H1 (cell line): Measurements from ENCODE around the gene CFAP20. TPM values are rescaled to one million over a fixed set of nuclear protein-coding genes. Genes with fewer than 3 reads are reported as not detected.

Experiments
- CTCF ChIA-PET: fragments of 300-600 bp; sonication (Branson Sonifier 250); formaldehyde crosslinking; loops from one replicate; lab custom pipeline; 2021; ENCODE audit not compliant: partially characterized antibody; lab: Charles Lee
- POLR2A ChIA-PET: fragments of 300-600 bp; sonication (Branson Sonifier 250); formaldehyde crosslinking; loops from one replicate; lab custom pipeline; 2021; ENCODE audit warnings: inconsistent platforms; ENCODE audit not compliant: partially characterized antibody; lab: Charles Lee
- DNase-seq, 2 experiments: peaks; one replicate each; pipeline versions ENCODE4 v3.0.0 to v3.0.0-alpha.2; 2010 to 2022; ENCODE audit warnings: low spot score in 2 of 2, low read depth in 1 of 2, mixed read lengths in 1 of 2
- FAIRE-seq: peaks from 2 replicates; lab custom pipeline; 2011; peaks lifted over from hg19 to GRCh38; lab: Jason Lieb, UNC
- H2AFZ ChIP-seq: 2 replicates; pipeline ENCODE4 v1.8.1; 2012; ENCODE audit warnings: low read length, inconsistent platforms
- H2AK5ac ChIP-seq: 2 replicates; pipeline ENCODE4 v1.6.1; 2013; ENCODE audit warnings: low read depth, low read length
- H2BK120ac ChIP-seq: replicated peaks from 2 replicates; pipeline ENCODE3; 2013; ENCODE audit warnings: low read depth, low read length, inconsistent platforms
- H2BK12ac ChIP-seq: 2 replicates; pipeline ENCODE4 v1.6.1; 2013; ENCODE audit warnings: low read depth, low read length
- H2BK15ac ChIP-seq: 2 replicates; pipeline ENCODE4 v1.6.1; 2013; ENCODE audit warnings: low read length
- H2BK20ac ChIP-seq: 2 replicates; pipeline ENCODE4 v1.6.1; 2013; ENCODE audit warnings: low read length
- H2BK5ac ChIP-seq: 2 replicates; pipeline ENCODE4 v1.6.1; 2013; ENCODE audit warnings: low read depth, low read length
- H3K14ac ChIP-seq: 2 replicates; pipeline ENCODE4 v1.6.1; 2013; ENCODE audit warnings: inconsistent platforms; ENCODE audit not compliant: insufficient read length
- H3K18ac ChIP-seq: 2 replicates; pipeline ENCODE4 v1.6.1; 2013; ENCODE audit warnings: low read length; ENCODE audit errors: extremely low read depth
- H3K23ac ChIP-seq: 2 replicates; pipeline ENCODE4 v1.6.1; 2013; ENCODE audit warnings: inconsistent platforms; ENCODE audit not compliant: insufficient read length
- H3K23me2 ChIP-seq: 2 replicates; pipeline ENCODE4 v1.6.1; 2013; ENCODE audit warnings: low read depth, low read length
- H3K27ac ChIP-seq: 2 replicates; pipeline ENCODE4 v1.6.1; 2011; ENCODE audit warnings: low read depth, low read length, inconsistent platforms
- H3K27me3 ChIP-seq, 4 experiments: replicated peaks in 1 of 4; 1 replicate in 1 of 4; 2 replicates in 3 of 4; pipeline versions ENCODE4 v1.6.1 to v1.8.1; 2011 to 2013; ENCODE audit warnings: low read length in 3 of 4, mild to moderate bottlenecking in 3 of 4, inconsistent platforms in 2 of 4, mixed read lengths in 2 of 4, moderate library complexity in 1 of 4; ENCODE audit not compliant: control insufficient read depth in 3 of 4, insufficient read depth in 3 of 4; ENCODE audit errors: extremely low read depth in 1 of 4
- H3K36me3 ChIP-seq, 4 experiments: 2 replicates each; pipeline versions ENCODE4 v1.6.1 to v1.8.1; 2011 to 2013; ENCODE audit warnings: mild to moderate bottlenecking in 4 of 4, low read length in 3 of 4, moderate library complexity in 2 of 4, control low read depth in 1 of 4, inconsistent platforms in 1 of 4; ENCODE audit not compliant: insufficient read depth in 4 of 4, control insufficient read depth in 2 of 4
- H3K4ac ChIP-seq: replicated peaks from 2 replicates; pipeline ENCODE3; 2013; ENCODE audit warnings: low read length, low read depth, mixed read lengths, inconsistent platforms; ENCODE audit not compliant: insufficient read length
- H3K4me1 ChIP-seq, 4 experiments: replicated peaks in 1 of 4; 1 replicate in 1 of 4; 2 replicates in 3 of 4; pipeline versions ENCODE4 v1.6.1 to v1.8.1; 2011 to 2013; ENCODE audit warnings: low read length in 3 of 4, inconsistent platforms in 2 of 4, mixed read lengths in 1 of 4; ENCODE audit not compliant: insufficient read depth in 4 of 4, control insufficient read depth in 3 of 4
- H3K4me2 ChIP-seq, 2 experiments: 2 replicates each; pipeline versions ENCODE4 v1.6.1 to v1.8.1; 2011 to 2013; ENCODE audit warnings: low read depth in 2 of 2, low read length in 2 of 2, control low read depth in 1 of 2, inconsistent platforms in 1 of 2, mild to moderate bottlenecking in 1 of 2; ENCODE audit not compliant: insufficient read depth in 1 of 2
- H3K4me3 ChIP-seq, 4 experiments: fragments of 200-600, 300-600 bp in 1 of 4; sonication (generic), shearing (Covaris generic), sonication (Bioruptor Twin) in 1 of 4; 2 replicates each; pipeline versions ENCODE4 v1.5.1 to v1.8.1; 2011 to 2016; ENCODE audit warnings: low read length in 4 of 4, low read depth in 3 of 4, control low read depth in 2 of 4, inconsistent platforms in 2 of 4, mild to moderate bottlenecking in 2 of 4, mixed read lengths in 1 of 4, moderate library complexity in 1 of 4; ENCODE audit not compliant: insufficient read depth in 2 of 4; ENCODE audit errors: extremely low read depth in 1 of 4
- H3K56ac ChIP-seq: replicated peaks from 2 replicates; pipeline ENCODE3; 2013; ENCODE audit warnings: low read depth, mild to moderate bottlenecking, mixed read lengths, low read length, inconsistent platforms; ENCODE audit not compliant: insufficient read length
- H3K79me1 ChIP-seq: 2 replicates; pipeline ENCODE4 v1.6.1; 2013; ENCODE audit warnings: low read depth, low read length, control low read depth
- H3K79me2 ChIP-seq, 2 experiments: 2 replicates each; pipeline versions ENCODE4 v1.6.1 to v1.8.1; 2012 to 2013; ENCODE audit warnings: low read length in 2 of 2, mild to moderate bottlenecking in 2 of 2, inconsistent platforms in 1 of 2; ENCODE audit not compliant: insufficient read depth in 2 of 2, control insufficient read depth in 1 of 2
- H3K9ac ChIP-seq, 4 experiments: replicated peaks in 1 of 4; 1 replicate in 1 of 4; 2 replicates in 3 of 4; pipeline versions ENCODE4 v1.6.1 to v1.8.1; 2011 to 2013; ENCODE audit warnings: low read depth in 3 of 4, low read length in 3 of 4, control low read depth in 2 of 4, mild to moderate bottlenecking in 2 of 4, moderate library complexity in 2 of 4, inconsistent platforms in 1 of 4; ENCODE audit errors: extremely low read depth in 1 of 4
- H3K9me3 ChIP-seq, 2 experiments: 2 replicates each; pipeline versions ENCODE4 v1.6.1 to v1.8.1; 2012 to 2013; ENCODE audit warnings: mild to moderate bottlenecking in 2 of 2, moderate library complexity in 2 of 2, control low read depth in 1 of 2, inconsistent platforms in 1 of 2, low read depth in 1 of 2, low read length in 1 of 2, mixed read lengths in 1 of 2; ENCODE audit not compliant: insufficient read depth in 2 of 2
- H4K20me1 ChIP-seq, 2 experiments: replicated peaks in 1 of 2; 2 replicates each; pipeline versions ENCODE3 to v1.8.1; 2011 to 2013; ENCODE audit warnings: inconsistent platforms in 2 of 2, low read length in 2 of 2, mild to moderate bottlenecking in 1 of 2; ENCODE audit not compliant: insufficient read depth in 2 of 2, control insufficient read depth in 1 of 2
- H4K5ac ChIP-seq: 2 replicates; pipeline ENCODE4 v1.6.1; 2013; ENCODE audit warnings: low read length, low read depth, mixed read lengths, inconsistent platforms; ENCODE audit not compliant: insufficient read length
- H4K8ac ChIP-seq: 2 replicates; pipeline ENCODE4 v1.8.0; 2013; ENCODE audit warnings: mild to moderate bottlenecking, moderate library complexity, low read length, inconsistent platforms; ENCODE audit not compliant: insufficient read depth; ENCODE audit errors: extremely low read depth
- H4K91ac ChIP-seq: replicated peaks from 2 replicates; pipeline ENCODE3; 2013; ENCODE audit warnings: low read length, mixed read lengths, inconsistent platforms; ENCODE audit not compliant: insufficient read length
- CREB1 ChIP-seq: IDR thresholded peaks from 2 replicates; pipeline ENCODE4 v1.6.1; 2012; ENCODE audit warnings: inconsistent platforms
- EZH2 ChIP-seq: fragments of 200-600 bp; sonication (generic); IDR thresholded peaks from 2 replicates; pipeline ENCODE4 v1.7.1; 2012; ENCODE audit warnings: low read depth, mild to moderate bottlenecking, moderate library complexity, low read length, inconsistent platforms; ENCODE audit not compliant: severe bottlenecking
- GTF2F1 ChIP-seq: IDR thresholded peaks from 2 replicates; pipeline ENCODE4 v1.6.1; 2012; ENCODE audit warnings: low read depth, low read length, improper control_type of control experiment, borderline replicate concordance
- KDM1A ChIP-seq: fragments of 200-600, 300-600 bp; sonication (generic); IDR thresholded peaks from 2 replicates; pipeline ENCODE4 v1.7.1; 2016; ENCODE audit warnings: mild to moderate bottlenecking, low read length, borderline replicate concordance
- RAD21 ChIP-seq, 2 experiments: IDR thresholded peaks in 1 of 2; conservative IDR thresholded peaks in 1 of 2; 2 replicates each; pipeline ENCODE4 v1.6.1; 2011; ENCODE audit warnings: low read depth in 2 of 2, low read length in 2 of 2, improper control_type of control experiment in 1 of 2, inconsistent platforms in 1 of 2, mild to moderate bottlenecking in 1 of 2, moderate library complexity in 1 of 2
- RNF2 ChIP-seq: fragments of 200-900, 300-1000 bp; sonication (generic); IDR thresholded peaks from 2 replicates; pipeline ENCODE4 v1.7.1; 2016; ENCODE audit warnings: borderline replicate concordance, low read depth, mild to moderate bottlenecking, antibody characterized with exemption, low read length; ENCODE audit not compliant: poor library complexity, severe bottlenecking; ENCODE audit errors: missing control alignments
- SIN3A ChIP-seq, 2 experiments: IDR thresholded peaks in 1 of 2; conservative IDR thresholded peaks in 1 of 2; 2 replicates each; pipeline ENCODE4 v1.6.1; 2011 to 2012; ENCODE audit warnings: low read length in 2 of 2, improper control_type of control experiment in 1 of 2, low read depth in 1 of 2, mild to moderate bottlenecking in 1 of 2
- TAF1 ChIP-seq: IDR thresholded peaks from 2 replicates; pipeline ENCODE4 v1.6.1; 2011; ENCODE audit warnings: mild to moderate bottlenecking, low read depth, low read length
- TBP ChIP-seq: IDR thresholded peaks from 2 replicates; pipeline ENCODE4 v1.6.1; 2011; ENCODE audit warnings: low read depth, low read length, improper control_type of control experiment
- TCF12 ChIP-seq: IDR thresholded peaks from 2 replicates; pipeline ENCODE4 v1.6.1; 2011; ENCODE audit warnings: low read depth, mild to moderate bottlenecking, low read length
- WGBS, 2 experiments: shearing (Covaris generic) in 1 of 2; methylation state at CpG; one replicate each; pipeline versions ENCODE4 v1.1.6 to v1.1.7; 2013 to 2015; ENCODE audit warnings: low lambda C conversion rate in 2 of 2, mixed read lengths in 2 of 2, inconsistent platforms in 1 of 2, low coverage in 1 of 2, missing lambda C conversion rate in 1 of 2; ENCODE audit not compliant: insufficient replicate concordance in 2 of 2, insufficient coverage in 1 of 2, insufficient read length in 1 of 2; ENCODE audit errors: extremely low coverage in 1 of 2, missing lambda C conversion rate in 1 of 2; 5-methylcytosine and 5-hydroxymethylcytosine counted together
- polyA plus RNA-seq, 7 experiments: library from polyadenylated mRNA; depleted of rRNA in 3 of 7; stranded (reverse) in 5 of 7; unstranded in 2 of 7; fragments of >200 nt in 5 of 7; fragments of 200-250 nt in 2 of 7; gene quantifications; 1 replicate in 5 of 7; 2 replicates in 1 of 7; 4 replicates in 1 of 7; pipeline versions ENCODE4 v1.2.1 to v1.2.3, GENCODE V29; 2011 to 2013; ENCODE audit warnings: missing spikeins in 2 of 7, mixed read lengths in 2 of 7
- total RNA-seq: library from RNA; stranded (reverse); fragmentation: NEBNext Ultra II Directional; extraction: Animal tissue kit (Norgen Biotek cat#: 25700); gene quantifications from 2 replicates; pipeline ENCODE4 v1.2.1, GENCODE V29; 2021

CFAP20 gene
- total and polyA plus RNA-seq, 2 of the 8 experiments (the other 6 are each of a cell fraction or from before 2014, with no cell fraction given) = 45.6 to 65.4 TPM

GRCh38 chr16:58128711-58129096, 477 bp downstream of the CFAP20 start:
- ChIA-PET CTCF (interaction anchor here (0.8 to 19.7 kb wide), 6 partner anchors 7 to 555 kb away, joined by 3 to 362 read pairs (median 6); partner anchors contain the start of gene MMP15), POLR2A (interaction anchor here (0.5 to 2.0 kb wide), 24 partner anchors 8 to 497 kb away, joined by 3 to 20 read pairs (median 4); partner anchors contain the start of gene MMP15)
- H2BK15ac ChIP-seq = no peak overlapping the region
- TF ChIP-seq KDM1A (no peak), CREB1 (no peak), TCF12 (no peak), RNF2 (no peak), EZH2 (no peak), RAD21 (IDR thresholded peaks at IDR 0.05 in 1 of 2, conservative IDR thresholded peaks at IDR 0.05 in 1 of 2; ENCODE audit: low read depth in 2 of 2, low read length in 2 of 2) (no peak), SIN3A (conservative IDR thresholded peaks at IDR 0.05 in 1 of 2, IDR thresholded peaks at IDR 0.05 in 1 of 2; ENCODE audit: low read depth in 1 of 2, low read length in 2 of 2) (no peak), TBP (no peak), TAF1 (no peak), GTF2F1 (no peak)

More at GRCh38 chr16:58128711-58129096, 477 bp downstream of the CFAP20 start:
- H4K20me1 ChIP-seq = peaks cover 32% of the 10 kb centered on the region in 2 experiments
- H2AFZ ChIP-seq = no peak overlapping the region
- no peak overlapping the region for H2BK20ac ChIP-seq
- peak overlapping the region; percentile 60 for H2BK5ac ChIP-seq
- peak overlapping the region; percentile 41 for H3K4ac ChIP-seq
- peak overlapping the region; percentile 78 to 92 (median 86) for H3K9ac ChIP-seq
- H3K27ac ChIP-seq = 0 out of 2 replicates have a peak overlapping the region, but pooled peaks have one; percentile 80
- H2AK5ac ChIP-seq = no peak overlapping the region
- no peak overlapping the region for H3K23ac ChIP-seq
- no peak overlapping the region for H2BK12ac ChIP-seq
- H2BK120ac ChIP-seq = no peak overlapping the region
- H3K9me3 ChIP-seq = peaks cover 0 to 3% of the 10 kb centered on the region in 2 experiments; a peak in 1 of 4 replicates
- DNase-seq (peak in 1 of 2 experiments; percentile 58), FAIRE-seq (no peak)
- peaks cover 4% of the 10 kb centered on the region; the same call in 1 of the 2 replicates for H3K23me2 ChIP-seq
- peaks cover 11% of the 10 kb centered on the region; the same call in 1 of the 2 replicates for H3K79me1 ChIP-seq
- peaks cover 2 to 8% (median 5%) of the 10 kb centered on the region in 4 experiments; a peak in 5 of 7 replicates for H3K4me1 ChIP-seq
- H4K91ac ChIP-seq = peak overlapping the region; percentile 47
- no peak overlapping the region for H3K14ac ChIP-seq
- H3K79me2 ChIP-seq = peaks cover 18 to 49% of the 10 kb centered on the region in 2 experiments
- 0 out of 2 replicates have a peak overlapping the region, but pooled peaks have one; percentile 71 for H3K18ac ChIP-seq
- no peak overlapping the region; the same call in 1 of the 2 replicates for H4K8ac ChIP-seq
- H3K4me3 ChIP-seq = peak overlapping the region; percentile 76 to 95 (median 82)
- H3K36me3 ChIP-seq = no peaks in the 10 kb centered on the region
- 4% methylated on average over 10 of the region's 25 CpGs; no CpG with 5 or more reads in 1 of the 2 experiments for WGBS, 2 experiments
- H4K5ac ChIP-seq = no peak overlapping the region
- H3K4me2 ChIP-seq = peak overlapping the region; percentile 85 to 90
- H3K56ac ChIP-seq = no peak overlapping the region
- H3K27me3 ChIP-seq = no peaks in the 10 kb centered on the region
